Ovary (tissue), 3 donors: ENCODE measurements around the gene PDZD4.

Experiments used
- CTCF ChIP-seq, 3 donors: fragments of 450-650 bp in 2 of 3; fragments of 200-600 bp in 1 of 3; IDR thresholded peaks; one replicate each; pipeline versions ENCODE4 v1.5.1 to v1.8.0; 2016 to 2022; ENCODE audit warnings: antibody characterized with exemption in 3 of 3, mild to moderate bottlenecking in 1 of 3
- EP300 ChIP-seq: sonication (generic); formaldehyde crosslinking; IDR thresholded peaks from one replicate; pipeline ENCODE4 v1.6.1; 2017; ENCODE audit warnings: antibody characterized with exemption
- POLR2A ChIP-seq: fragments of 450-650 bp; IDR thresholded peaks from one replicate; pipeline ENCODE4 v1.6.1; 2017; ENCODE audit warnings: antibody characterized with exemption, mild to moderate bottlenecking, moderate library complexity
- donor health status: DM: no; HTN: no; CAD: no.

- TF ChIP-seq POLR2A: no peak
- no peak for TF ChIP-seq CTCF (IDR thresholded peaks at IDR 0.05)
- no peak for TF ChIP-seq EP300
Observed at GRCh38 chrX:153875391-153876111, 45.2 kb upstream of the PDZD4 start.
